NCI-H460 (cell line): ENCODE data around the gene GMDS. TPM values are rescaled to one million over a fixed set of nuclear protein-coding genes. Genes with fewer than 3 reads are reported as not detected.

Experiments used
- DNase-seq: peaks from one replicate; pipeline ENCODE4 v3.0.0-alpha.2; 2016; ENCODE audit warnings: low read depth; ENCODE audit errors: extremely low read depth
- total RNA-seq: library from RNA; depleted of rRNA; stranded (reverse); fragments of >200 nt; shearing (Covaris generic); gene quantifications from 2 replicates; pipeline ENCODE4 v1.2.3, GENCODE V29; 2014

The GMDS gene
- total RNA-seq, 1 experiment from 2014 or later = 20.3 TPM

- no peak for DNase-seq
Observed at GRCh38 chr6:2047855-2048254, 197.6 kb downstream of the GMDS start.

- DNase-seq = no peak
Observed at GRCh38 chr6:2044192-2044591, 201.2 kb downstream of the GMDS start.

DNA sequence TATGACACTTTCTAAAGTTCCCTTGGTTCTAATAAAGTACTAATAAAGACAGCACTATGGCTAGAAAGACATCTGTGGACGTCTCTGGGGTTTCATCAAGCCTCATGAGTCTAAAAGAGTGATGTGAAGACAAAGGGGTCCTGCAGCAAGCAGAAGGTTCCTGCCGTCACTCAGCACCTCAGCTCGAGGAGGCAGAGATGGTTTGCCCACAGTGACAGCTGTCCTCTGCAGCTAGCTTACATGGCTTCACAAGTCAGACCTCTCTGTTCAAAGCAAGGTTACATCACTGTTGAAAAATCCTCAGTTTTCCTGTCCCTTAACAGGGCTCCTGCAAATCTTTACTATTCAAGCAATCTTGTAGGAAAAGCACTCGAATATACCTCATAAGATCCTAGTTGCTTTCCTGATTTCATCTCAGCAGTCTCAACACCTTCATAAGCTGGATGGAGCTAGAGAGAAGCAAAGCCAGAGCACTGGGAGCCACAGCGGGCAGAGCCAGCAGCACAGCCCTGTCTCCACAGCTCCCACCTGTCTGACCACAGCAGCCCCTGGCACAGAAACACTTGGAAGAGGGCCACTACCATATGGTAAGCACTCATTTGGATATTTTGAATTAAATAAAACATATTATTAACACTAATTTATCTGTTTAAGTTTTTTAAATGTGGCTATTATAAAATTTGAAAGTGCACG is 202.3 kb downstream of the GMDS start:
- no peak for DNase-seq

DNA sequence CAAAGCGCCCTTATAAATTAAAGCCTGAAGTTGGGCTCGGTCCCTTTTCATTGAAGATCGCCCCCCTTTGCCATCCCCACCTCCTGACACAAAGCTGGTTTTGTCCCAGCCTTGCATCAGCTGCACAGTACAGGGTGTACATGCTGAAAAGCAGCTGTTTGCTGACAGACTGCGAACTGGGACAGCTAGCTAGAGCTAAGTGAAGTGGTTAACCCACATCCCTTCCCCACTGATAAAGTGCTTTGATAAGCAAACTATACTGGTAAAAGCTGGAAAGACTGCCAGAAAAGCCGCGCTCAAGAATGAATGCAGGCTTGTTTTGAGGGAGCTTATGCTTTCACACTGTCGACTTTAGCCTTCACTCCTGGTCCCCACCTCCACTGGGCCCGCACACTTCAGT is 207.3 kb downstream of the GMDS start:
- no peak for DNase-seq

DNA sequence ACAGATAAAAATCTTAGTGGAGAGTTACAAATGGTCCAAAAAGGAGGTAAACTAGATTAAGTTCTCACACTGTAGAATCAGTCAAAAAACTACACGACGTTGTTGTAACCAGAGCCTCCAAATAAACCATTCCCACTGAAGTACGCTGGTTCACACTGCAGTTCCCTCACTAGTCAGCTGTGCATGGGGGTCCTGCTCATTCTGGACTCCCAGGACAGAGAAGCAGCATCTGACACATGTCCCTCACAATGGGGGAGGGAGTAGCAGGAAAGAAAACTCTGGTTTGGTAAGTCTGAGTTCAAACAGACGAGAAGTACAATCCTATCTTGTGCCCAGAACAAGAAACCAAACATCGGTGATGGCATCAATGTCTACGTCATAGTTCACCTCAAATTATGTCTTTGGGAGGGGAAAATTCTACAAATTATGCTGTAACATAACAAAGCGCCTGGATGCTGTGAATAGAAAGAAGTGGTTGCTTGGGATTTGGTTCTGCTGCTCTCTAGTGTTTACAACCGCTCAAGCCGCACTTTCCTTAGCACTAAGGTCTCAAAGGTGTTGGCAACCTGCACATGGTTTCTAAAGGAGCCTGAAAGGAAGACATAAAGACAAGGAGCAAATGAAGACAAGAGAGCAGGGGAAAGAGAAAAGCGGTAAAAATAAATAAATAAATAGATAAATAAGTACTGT is 208.0 kb downstream of the GMDS start:
- DNase-seq = no peak

- DNase-seq = no peak
Observed at GRCh38 chr6:2036710-2037023, 208.7 kb downstream of the GMDS start.

- DNase-seq = no peak
Observed at GRCh38 chr6:2035826-2036709, 209.3 kb downstream of the GMDS start.

GRCh38 chr6:2035046-2035445 is 210.4 kb downstream of the GMDS start:
- DNase-seq = no peak

DNA sequence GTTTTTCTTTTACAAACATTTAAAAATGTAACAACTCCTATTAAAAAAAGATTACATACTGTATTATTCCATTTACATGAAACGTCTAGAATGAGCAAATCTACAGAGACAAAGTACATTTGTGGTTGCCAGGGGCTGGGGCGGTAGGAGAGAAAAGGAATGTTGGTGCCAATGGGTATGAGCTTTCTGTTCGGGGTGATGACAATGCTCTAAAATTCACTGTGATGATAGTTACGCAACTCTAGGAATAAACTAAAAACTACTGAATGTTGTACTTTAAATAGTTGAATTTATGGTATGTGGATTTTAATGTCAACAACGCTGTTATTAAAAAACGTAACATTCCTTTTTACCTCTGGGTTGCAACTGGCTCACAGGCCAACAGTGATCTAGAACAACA is 211.1 kb downstream of the GMDS start:
- DNase-seq = no peak

DNA sequence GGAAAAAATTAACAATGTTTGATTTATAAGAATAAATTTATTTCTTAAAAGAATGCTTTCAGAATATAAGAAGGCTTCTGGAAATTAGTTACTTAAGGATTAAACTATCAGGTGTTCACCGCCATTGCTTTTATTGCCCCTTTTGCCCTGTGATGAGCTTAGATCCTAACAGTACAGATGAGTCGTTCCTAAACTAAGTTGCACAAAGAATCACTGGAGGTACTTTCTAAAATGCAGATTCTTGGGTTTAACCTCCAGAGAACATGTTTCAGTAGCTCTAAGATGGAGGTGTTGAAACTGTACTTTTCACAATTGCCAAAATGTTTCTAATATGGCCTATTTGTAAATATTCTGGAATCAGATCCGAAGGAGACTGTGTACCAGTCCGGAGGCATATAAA is 211.9 kb downstream of the GMDS start:
- no peak for DNase-seq

DNA sequence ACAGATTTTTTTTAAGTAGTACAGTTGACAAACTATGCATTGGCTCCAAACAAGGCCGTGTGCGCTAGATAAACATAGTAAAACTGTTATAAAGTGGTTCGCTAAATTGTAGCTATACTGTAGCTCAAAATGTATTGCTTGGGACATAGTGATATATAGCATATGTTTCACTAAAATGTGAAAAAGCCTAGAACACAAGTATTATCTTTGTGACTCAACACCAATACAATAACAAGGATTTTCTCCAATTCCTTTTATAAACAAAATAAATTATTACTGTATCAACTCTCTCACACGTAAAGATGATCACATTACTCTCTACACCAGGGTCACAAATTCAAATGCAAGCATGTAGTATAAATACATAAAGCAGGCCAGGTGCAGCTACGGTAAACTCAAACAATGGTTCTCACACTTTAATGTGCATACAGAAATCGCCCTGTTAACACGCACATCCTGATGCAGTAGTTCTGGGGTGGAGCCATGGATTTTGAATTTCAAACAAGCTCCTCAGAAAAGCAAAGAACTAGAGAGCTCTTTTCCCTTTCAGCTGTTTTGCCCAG is 214.6 kb downstream of the GMDS start:
- no peak for DNase-seq

- no peak for DNase-seq
Observed at GRCh38 chr6:2029952-2030351, 215.5 kb downstream of the GMDS start.

- DNase-seq = no peak
Observed at GRCh38 chr6:2029130-2029794, 216.1 kb downstream of the GMDS start.

GRCh38 chr6:2028457-2029038 is 216.9 kb downstream of the GMDS start:
- DNase-seq = no peak

GRCh38 chr6:2026133-2026532 is 219.3 kb downstream of the GMDS start:
- no peak for DNase-seq

GRCh38 chr6:2021713-2022125 is 223.7 kb downstream of the GMDS start:
- DNase-seq = no peak

DNA sequence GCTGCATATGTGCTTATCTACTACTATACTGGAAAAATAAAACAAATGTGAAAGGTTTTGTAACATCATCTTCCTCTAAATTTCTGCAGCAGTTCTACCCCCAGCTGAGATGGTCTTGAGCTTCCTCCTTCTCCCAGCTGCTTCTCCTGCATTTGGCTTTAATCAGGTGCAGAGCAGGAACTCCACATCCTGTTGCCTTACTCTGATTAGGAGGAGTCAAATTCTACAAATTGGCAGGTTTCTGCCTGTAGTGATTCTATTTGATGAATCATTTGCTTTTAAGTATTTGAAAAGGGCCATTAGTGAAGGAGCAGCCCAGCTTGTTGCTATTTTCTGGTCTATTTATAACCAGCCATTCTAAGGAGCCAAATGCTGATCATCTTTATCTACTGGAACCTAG is 224.5 kb downstream of the GMDS start:
- DNase-seq = no peak

GRCh38 chr6:2019051-2019450 is 226.4 kb downstream of the GMDS start:
- no peak for DNase-seq

- no peak for DNase-seq
Observed at GRCh38 chr6:2016040-2016439, 229.4 kb downstream of the GMDS start.

GRCh38 chr6:2008383-2008976 is 236.9 kb downstream of the GMDS start:
- no peak for DNase-seq
